Measurements from ENCODE around the gene METTL3. TPM values are rescaled to one million over a fixed set of nuclear protein-coding genes. Genes with fewer than 3 reads are reported as not detected.

METTL3 gene
- 52.6 and 55.3 TPM in 2 replicates for total RNA-seq (2014; rRNA removed; shearing (Covaris generic))

GRCh38 chr14:21510735-21511657 lies at the start of gene METTL3:
Gene METTL3, minus strand, starts transcription at chr14:21511340. Its CDS starts 117 bp downstream, at chr14:21511223.

GRCh38 chr14:21525962-21526671 lies 15.0 kb upstream of the METTL3 start, which contains the start of gene SALL2:
Gene SALL2, minus strand, starts transcription at chr14:21526346. Its CDS starts 219 bp downstream, at chr14:21526127.

DNA sequence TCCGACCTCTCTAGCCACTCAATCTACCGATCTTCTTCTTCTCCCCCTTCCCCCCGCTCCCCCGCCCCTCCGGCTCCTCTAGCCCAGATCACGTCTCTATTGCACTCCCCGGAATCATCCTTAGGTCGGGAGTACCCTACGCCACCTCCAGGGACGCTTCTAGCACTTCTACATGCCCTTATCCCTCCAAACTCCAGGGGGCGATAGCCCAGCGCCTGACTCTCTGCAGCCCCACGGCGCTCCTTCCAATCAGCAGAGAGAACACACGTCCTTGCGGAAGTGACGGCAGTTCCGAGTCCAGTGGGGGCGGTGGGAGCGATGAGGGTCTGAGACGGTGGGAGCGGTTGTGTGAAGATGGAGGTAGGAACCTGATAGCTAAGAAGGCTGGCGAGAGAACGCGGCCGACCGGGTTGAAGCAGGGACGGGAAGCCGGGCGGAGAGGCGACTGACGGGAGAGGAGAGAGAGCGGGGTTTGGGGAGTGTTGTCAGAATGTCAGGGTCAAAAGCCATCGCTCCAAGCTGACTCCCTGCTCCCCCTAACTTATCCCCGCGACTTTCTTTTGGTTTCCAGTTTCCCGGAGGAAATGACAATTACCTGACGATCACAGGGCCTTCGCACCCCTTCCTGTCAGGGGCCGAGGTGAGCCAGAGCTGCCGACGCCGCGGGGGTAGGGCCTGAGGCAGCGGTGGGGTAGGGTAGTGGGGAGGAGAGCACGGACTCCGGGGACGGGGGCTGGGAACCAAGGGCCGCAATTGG lies 34.0 kb downstream of the METTL3 start, which contains the start of the genes RAB2B and TOX4:
RAB2B (minus strand) TSS at position 35 of the 757 bp plus-strand sequence. CDS start 87 bp downstream, outside the sequence.
TOX4 (plus strand) TSS at position 271 of the 757 bp plus-strand sequence; CDS start at position 355, 84 bp downstream.

DNA sequence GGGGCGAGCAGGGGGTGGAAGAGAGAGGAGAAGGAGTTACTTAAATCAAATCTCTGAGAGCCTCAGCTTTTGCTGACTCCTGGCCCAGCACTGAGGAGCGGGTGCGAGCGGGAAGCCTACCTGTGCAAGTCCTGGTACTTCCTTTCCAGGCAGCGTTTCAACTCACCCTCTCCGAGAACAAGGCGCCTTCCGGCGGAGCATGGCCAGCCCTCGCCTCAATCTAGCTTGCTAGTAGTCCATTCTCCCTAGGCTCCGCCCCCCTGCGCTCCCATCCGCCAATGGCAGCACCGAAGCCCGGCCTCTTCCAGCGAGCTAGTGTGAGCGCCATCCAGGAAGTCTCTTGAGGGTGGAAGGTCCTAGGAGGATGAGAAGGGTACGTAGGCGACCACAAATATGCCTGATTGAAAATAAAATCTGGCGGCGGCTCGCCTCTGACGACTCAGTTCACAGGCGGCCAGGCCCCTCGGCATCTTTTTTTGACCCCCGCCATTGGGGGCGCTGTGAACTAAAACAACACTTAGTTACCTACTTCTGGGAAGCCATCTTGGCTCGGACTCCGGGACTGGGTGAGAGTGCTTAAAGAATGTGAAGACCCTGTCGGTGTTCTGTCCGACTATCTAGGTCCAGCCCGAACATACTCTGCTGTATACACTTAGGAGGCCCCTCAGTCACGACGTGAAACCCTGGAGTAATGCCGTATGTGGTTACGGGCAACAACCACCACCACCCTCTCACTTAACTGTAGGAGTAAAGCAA lies 55.0 kb downstream of the METTL3 start, which contains the start of gene CHD8:
CHD8 (minus strand) TSS at position 212 of the 756 bp plus-strand sequence. CDS start 24,480 bp downstream, outside the sequence.

Other genes starting within 250 kb of the METTL3 start
- 780 and 859 TPM in 2 replicates for gene HNRNPC, start 241.9 kb downstream of the METTL3 start, total RNA-seq (2014; rRNA removed; shearing (Covaris generic))
- gene RPGRIP1, start 231.3 kb downstream of the METTL3 start, total RNA-seq (2014; rRNA removed; shearing (Covaris generic)) = not detected in 2 replicates
- 104 and 106 TPM in 2 replicates for gene SUPT16H, start 127.3 kb downstream of the METTL3 start, total RNA-seq (2014; rRNA removed; shearing (Covaris generic))
- 39.9 and 45.0 TPM in 2 replicates for gene CHD8, start 55.2 kb downstream of the METTL3 start, total RNA-seq (2014; rRNA removed; shearing (Covaris generic))
- 12.0 and 17.1 TPM in 2 replicates for gene RAB2B, start 34.4 kb downstream of the METTL3 start, total RNA-seq (2014; rRNA removed; shearing (Covaris generic))
- gene TOX4, start 34.1 kb downstream of the METTL3 start, total RNA-seq (2014; rRNA removed; shearing (Covaris generic)) = 18.4 and 44.4 TPM in 2 replicates
- gene SALL2, start 15.0 kb upstream of the METTL3 start, total RNA-seq (2014; rRNA removed; shearing (Covaris generic)) = 1.6 and 3.2 TPM in 2 replicates
- gene OR10G3, start 68.7 kb upstream of the METTL3 start, total RNA-seq (2014; rRNA removed; shearing (Covaris generic)) = not detected in 2 replicates
- gene OR10G2, start 123.6 kb upstream of the METTL3 start, total RNA-seq (2014; rRNA removed; shearing (Covaris generic)) = not detected in 2 replicates
- gene OR4E2, start 142.5 kb upstream of the METTL3 start, total RNA-seq (2014; rRNA removed; shearing (Covaris generic)) = not detected in 2 replicates
- gene OR4E1, start 162.5 kb upstream of the METTL3 start, total RNA-seq (2014; rRNA removed; shearing (Covaris generic)) = not detected in 2 replicates